GM12872 (cell line): ENCODE results near the gene MACROD2.

ENCODE experiments used
- CTCF ChIP-seq: IDR thresholded peaks from 3 replicates; pipeline ENCODE4 v1.5.1; 2011; ENCODE audit warnings: low read depth, mild to moderate bottlenecking, low read length, moderate library complexity; ENCODE audit not compliant: insufficient read depth

The MACROD2 gene

GRCh38 chr20:15058841-15059240, 1063.5 kb downstream of the MACROD2 start:
- no peak for TF ChIP-seq CTCF

GRCh38 chr20:15059438-15059837, 1064.1 kb downstream of the MACROD2 start:
- TF ChIP-seq CTCF = no peak

GRCh38 chr20:15060265-15061060, 1065.1 kb downstream of the MACROD2 start:
- TF ChIP-seq CTCF = no peak

GRCh38 chr20:15061061-15061430, 1065.7 kb downstream of the MACROD2 start:
- TF ChIP-seq CTCF = no peak

- no peak for TF ChIP-seq CTCF
Observed at GRCh38 chr20:15061955-15062354, 1066.6 kb downstream of the MACROD2 start.

- no peak for TF ChIP-seq CTCF
Observed at GRCh38 chr20:15063081-15063480, 1067.8 kb downstream of the MACROD2 start.

GRCh38 chr20:15064741-15065140, 1069.4 kb downstream of the MACROD2 start:
- TF ChIP-seq CTCF = no peak

GRCh38 chr20:15065794-15066193, 1070.5 kb downstream of the MACROD2 start:
- TF ChIP-seq CTCF = no peak
